ENCODE measurements around the gene P2RX3.

- TF ChIP-seq CTCF (IDR thresholded peaks at IDR 0.05), result no peak
- TF ChIP-seq POLR2A (IDR thresholded peaks at IDR 0.05), result no peak
These were observed 14.3 kb upstream of the P2RX3 start for GRCh38 chr11:57323855-57324153.
